Kidney glomerular epithelial cell (primary cell): ENCODE data around the gene TMEM151B.

Experiments
- DNase-seq: peaks from one replicate; lab custom pipeline; 2025; lab: John Stamatoyannopoulos, UW

Gene TMEM151B

DNA sequence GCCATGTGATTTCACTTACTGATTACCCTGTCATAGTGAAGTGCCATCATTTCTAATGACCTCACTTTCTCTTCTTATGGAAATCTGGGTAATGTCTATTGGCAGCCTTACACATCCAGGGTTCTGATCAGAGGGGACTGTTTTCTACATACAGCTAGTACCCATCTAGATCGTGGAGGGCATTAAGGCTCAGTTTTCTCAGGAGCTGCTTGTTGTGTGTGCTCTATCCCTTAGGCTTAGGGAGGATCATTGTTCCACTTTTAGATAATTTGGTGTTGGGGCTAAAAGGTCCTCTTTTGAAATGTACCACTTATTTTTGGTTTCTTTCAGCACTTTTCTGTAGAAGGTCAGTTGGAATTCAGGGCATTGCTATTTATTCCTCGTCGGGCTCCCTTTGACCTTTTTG is 19.5 kb upstream of the TMEM151B start:
- no peak for DNase-seq

DNA sequence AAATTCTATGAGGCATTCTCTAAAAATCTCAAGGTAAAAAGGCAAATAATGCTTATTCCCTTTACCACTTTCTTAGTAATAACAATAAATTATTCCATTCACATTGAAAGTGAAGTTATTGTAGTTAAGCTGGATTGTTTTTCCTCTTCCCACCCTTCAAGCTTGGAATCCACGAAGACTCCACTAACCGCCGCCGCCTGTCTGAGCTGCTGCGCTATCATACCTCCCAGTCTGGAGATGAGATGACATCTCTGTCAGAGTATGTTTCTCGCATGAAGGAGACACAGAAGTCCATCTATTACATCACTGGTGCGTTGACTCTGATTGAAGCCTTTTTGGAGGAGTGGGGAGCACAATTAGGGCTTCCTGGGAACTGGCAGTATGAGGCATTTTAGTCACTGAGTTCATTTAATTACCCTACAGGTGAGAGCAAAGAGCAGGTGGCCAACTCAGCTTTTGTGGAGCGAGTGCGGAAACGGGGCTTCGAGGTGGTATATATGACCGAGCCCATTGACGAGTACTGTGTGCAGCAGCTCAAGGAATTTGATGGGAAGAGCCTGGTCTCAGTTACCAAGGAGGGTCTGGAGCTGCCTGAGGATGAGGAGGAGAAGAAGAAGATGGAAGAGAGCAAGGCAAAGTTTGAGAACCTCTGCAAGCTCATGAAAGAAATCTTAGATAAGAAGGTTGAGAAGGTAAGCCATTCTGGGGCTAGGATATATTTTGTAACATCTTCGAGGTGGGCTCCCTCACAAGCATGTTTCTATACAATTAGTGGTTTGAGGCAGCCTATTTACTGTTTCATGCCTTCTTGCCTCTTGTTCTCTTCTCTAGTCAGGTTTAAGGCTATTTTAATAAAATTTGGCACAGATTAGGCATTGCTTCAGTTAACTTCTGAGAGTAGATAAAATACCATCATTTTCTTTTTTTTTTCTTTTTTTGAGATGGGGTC is 18.4 kb upstream of the TMEM151B start:
- DNase-seq: no peak

- no peak for DNase-seq
Measured at GRCh38 chr6:44253307-44254101, 16.7 kb upstream of the TMEM151B start.

DNA sequence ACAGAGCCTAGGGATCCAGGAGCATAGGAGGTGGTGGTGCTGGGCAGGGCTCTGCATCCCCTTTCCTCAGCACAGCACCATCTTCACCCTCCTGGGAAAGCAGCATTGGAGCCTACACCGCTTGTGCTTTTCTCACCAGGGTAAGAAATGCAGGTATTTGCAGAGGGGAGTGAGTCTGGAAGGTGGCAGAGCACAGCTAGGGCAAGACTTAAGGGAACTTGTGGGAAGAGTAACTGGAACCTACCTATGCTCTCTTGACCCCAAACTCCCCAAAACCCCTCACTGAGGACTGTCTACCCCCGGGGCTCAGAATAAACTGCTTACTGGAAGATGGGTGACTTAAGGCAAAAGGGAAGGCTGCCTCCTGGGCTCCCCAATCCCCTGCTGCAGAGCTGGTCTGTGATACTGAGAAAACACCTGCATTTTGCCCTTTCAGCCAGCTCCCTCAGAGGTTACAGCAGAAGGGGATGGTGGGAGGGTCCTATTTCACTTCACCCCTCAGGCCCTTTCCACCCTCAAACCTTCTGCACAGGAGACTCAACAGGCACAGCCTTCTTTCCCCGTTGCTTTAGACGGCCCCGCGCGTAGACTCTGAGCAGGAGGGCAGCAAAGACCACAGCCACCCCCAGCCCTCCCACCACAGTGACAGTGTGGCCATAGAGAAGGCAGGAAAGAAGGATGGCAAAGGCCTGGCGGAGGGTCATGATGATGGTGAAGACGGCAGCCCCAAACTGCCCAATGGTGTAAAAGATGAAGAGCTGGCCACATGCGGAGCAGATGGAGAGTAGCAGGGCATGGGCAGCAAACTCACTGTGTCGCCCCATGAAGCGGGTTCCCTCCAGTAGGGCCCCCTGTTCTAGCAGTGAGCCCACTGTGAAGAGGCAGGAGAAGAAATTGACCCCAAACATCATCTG is 15.8 kb upstream of the TMEM151B start:
- DNase-seq: no peak

DNA sequence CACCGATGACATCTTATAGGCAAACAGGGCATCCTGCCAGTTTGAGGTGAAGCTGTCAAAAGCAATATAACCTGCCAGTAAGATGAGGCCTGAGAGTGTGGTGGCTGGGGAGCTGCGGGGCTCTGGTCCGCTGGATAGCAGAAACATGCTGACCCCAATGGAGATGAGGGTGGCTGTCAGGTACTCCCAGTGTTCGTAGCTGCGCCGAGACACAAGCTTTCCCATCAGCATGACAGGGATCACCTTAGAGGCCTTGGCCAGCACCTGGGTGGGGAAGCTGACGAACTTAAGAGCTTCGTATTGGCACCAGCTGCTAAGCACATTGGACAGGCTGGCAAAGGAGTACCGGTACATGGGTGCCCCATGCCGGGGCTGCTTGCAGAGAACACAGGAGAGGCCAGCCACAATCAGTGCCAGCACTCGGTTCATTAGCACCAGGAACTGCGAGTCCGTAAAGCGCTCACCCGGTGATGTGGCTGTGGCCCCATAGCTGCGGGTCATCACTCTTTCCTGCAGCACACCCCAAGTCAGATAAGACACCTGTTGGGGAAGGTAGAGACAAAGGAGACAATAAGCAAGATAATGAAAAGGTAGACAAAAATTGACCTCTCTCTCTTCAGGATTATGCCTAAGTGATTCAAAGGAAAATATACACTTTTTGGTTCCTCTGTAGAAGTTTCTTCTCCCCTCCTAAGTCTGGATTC is 15.0 kb upstream of the TMEM151B start:
- DNase-seq: no peak

DNA sequence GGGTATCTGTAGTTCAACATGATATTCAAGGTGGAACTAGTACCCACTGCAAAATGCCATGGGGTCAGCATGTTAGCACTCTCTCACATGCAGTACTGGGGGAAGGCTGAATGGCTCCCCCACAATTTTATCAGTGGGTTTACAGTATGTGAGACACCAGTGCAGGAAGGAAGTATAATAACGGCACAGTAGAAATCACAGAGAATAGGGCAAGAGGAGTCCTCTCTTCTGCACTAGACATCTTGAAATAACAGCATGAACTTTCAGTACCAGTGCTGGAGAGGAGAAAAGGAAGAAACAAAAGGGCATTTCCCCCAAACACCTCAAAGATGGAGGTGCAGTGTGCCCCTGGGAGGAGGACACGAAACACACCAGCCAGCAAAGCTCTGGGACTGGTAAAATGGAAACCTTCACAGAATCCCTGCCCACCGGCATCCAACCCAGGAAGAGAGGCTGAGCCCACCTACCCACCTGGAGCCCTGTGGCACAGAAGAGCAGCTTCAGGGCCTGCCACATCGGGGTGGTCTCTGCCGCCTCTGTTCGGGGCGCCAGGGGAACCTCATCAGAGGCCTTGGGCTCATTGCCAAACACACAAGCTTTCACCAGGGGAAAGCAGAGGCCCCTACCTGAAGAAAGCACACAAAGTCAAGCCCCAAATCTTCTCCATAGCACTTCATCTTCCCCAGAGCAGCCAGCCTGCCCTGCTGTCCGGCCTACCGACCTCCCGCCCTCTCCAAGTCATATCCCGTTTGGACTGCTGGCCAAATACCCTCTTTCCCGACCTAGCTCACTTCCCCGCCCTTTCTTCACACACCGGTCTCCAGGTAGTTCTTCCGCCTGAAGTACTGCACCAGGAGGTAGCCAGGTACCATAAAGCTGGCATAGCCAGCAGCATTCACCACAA is 14.1 kb upstream of the TMEM151B start:
- DNase-seq: no peak

DNA sequence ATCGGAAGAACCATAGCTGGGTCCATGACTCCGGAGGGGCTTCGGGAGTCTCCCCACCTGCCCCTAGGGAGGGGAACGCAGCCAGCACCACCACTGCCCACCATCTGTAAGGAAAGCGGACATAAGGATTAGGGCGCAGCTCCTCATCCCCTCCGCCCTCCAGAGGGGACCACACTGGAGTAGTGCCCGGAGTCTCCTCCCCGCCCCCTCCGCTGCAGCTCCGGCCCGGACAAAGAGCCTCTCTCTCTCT is 13.6 kb upstream of the TMEM151B start:
- DNase-seq: no peak

GRCh38 chr6:44257025-44257752 is 13.1 kb upstream of the TMEM151B start, which contains the start of gene SLC35B2:
SLC35B2 (minus strand) TSS chr6:44257528; CDS start chr6:44257410, 118 bp downstream.
- DNase-seq: peak; percentile 66

DNA sequence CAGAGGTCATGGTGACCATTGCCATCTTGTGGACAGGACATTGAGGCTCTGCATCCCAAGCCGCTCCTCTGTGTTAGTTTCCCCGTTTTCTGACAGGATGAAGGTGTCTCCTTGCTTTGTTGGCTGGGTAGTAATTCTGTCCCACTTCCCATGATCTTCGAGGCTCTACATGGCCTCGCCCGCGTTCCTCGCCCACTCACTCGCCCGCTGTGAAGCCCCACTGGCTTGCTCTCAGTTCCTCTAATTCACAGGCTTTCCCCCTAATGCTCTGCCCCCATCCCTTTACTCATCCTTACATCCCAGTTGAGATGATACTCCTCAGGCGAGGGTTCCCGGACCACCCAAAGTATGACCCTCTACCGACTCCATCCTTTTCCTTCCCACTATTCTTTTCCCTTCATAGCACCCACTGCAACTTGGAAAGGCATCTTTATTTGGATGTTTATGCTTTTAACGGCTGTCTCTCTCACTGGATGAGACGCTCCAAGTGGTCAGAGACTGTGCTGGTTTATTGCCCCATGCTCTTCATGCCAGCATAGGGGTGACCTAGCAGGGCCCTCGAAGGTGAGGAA is 12.4 kb upstream of the TMEM151B start:
- DNase-seq: no peak

- no peak for DNase-seq
Measured at GRCh38 chr6:44258325-44258863, 11.9 kb upstream of the TMEM151B start.

- DNase-seq: no peak
Measured at GRCh38 chr6:44258921-44259320, 11.3 kb upstream of the TMEM151B start.

DNA sequence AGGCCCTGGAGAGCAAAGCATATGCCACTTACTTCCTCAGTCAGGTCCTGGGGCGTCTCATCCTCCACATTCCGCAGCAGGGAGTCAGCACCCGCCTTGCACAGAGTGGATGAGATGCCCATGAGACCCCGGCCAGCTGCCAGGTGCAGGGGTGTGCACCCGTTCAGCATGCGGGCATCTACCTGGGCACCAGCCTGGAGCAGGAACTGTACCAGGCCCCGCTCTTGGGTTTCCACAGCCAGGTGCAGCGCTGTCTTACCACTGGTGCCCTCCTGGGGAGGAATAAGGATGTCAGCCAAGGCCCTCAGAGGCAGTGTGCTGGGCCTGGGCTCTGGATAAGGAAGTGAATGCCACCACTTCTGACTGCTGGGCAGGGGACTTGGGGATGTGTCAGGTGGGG is 10.2 kb upstream of the TMEM151B start:
- no peak for DNase-seq

DNA sequence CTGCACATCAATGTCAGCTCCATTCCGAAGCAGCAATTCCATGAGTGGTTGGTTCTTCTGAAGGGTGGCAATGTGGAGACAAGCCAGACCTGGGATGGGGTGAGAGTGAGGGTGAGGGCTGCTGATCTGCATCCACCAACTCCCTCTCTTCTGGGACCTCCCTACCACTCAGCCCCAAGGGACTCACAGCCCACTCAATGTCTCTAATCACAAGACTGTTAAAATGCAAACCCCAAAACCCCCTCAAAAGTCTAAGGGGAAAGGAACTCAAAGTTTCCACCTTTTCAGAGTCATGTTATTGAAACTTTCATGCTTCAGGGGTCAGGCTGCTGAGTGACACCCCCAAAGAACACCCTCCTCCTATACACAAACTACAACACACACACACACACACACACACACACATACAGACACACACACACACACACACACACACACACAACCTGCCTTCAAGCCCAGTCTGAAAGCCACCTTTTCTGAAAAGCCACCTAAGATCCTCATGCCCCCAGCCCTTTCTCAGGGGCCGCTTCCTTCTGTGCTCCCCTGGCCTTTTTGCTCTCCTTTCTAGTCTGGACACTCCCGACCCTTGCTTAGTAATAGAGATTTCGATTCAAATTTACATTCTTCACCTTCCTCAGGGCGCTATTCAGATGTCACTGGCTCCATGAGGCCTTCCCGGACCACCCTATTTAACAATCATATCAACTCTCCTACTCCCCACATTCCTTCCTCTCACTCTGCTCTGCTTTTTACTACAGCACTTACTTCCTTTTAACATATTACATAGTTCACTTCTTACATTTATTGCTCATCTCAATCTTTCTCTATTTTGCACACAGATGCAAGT is 9.6 kb upstream of the TMEM151B start:
- no peak for DNase-seq

DNA sequence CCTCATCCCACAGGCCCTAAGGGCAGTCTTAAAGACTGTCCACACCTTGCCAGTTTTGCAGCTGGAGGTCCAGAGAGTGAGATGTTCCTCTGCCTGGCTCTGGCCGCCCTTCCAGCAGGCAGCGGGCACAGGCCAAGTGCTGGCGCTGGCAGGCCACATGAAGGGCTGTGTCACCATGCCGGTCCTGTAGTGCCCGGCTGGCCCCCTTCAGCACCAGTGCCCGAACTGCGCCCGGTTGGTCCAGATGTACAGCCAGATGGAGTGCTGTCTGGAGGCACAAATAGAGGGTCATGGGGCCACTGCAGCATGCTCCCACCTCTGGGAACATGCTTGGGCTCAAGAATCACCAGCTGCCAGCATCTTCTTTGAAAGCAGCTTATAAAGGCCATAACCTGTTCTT is 8.7 kb upstream of the TMEM151B start:
- DNase-seq: no peak

GRCh38 chr6:44262467-44263353 is 7.5 kb upstream of the TMEM151B start:
- no peak for DNase-seq

- DNase-seq: peak; percentile 51
Measured at GRCh38 chr6:44263354-44264100, 6.7 kb upstream of the TMEM151B start.
